Subcutaneous adipose tissue (tissue), 4 donors: ENCODE measurements around the gene CACNA2D2. TPM values are rescaled to one million over a fixed set of nuclear protein-coding genes. Genes with fewer than 3 reads are reported as not detected.

ENCODE experiments used
- total RNA-seq, 4 donors: library from RNA; depleted of rRNA; stranded (reverse); fragments of >200 nt; gene quantifications; one replicate each; pipeline ENCODE4 v1.1.0, GENCODE V29; 2016
- TF ChIP-seq, protein P1 (sequence below): fragments of 450-650 bp; IDR thresholded peaks from one replicate; pipeline ENCODE4 v1.5.1; 2016; ENCODE audit warnings: low read depth, mild to moderate bottlenecking, control low read depth, antibody characterized with exemption, moderate library complexity

Gene CACNA2D2
- total RNA-seq, 4 donors from 2014 or later = 0.65 to 1.7 (median 0.66) TPM; not detected in 1

DNA sequence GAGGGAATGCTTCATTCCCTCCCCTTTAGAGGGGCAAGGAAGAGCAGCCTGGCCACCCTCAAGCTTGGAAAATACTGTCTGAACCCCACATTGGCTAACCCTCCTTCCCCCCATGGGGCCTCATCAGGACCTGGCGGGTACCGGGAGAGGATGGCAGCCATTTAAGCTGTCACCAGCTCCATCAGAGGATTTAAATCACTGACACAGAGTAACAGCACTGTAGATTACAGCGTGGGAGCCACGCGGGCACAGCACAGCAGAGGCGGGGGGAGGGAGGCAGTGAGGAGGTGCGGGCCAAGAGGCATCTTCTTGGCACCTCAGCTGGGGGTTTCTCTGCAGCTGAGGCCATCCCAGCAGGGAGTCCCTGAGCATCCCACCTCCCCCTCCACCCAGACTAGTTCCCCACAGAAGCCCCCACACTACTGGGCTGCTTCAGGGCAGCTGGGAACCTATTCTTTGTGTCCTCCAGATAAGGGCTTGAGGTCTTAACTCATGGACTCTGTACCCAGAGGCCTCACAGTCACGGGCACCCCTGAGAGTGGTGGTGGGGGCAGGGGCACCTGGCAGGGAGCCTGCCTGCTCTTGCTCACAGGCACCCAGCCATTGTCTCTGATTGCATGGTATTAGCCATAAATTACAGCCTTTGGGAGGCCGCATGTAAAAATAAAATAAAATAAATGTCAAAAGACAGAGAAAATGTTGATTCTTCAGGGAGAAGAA is 21.9 kb upstream of the CACNA2D2 start:
- TF ChIP-seq, protein P1, sequence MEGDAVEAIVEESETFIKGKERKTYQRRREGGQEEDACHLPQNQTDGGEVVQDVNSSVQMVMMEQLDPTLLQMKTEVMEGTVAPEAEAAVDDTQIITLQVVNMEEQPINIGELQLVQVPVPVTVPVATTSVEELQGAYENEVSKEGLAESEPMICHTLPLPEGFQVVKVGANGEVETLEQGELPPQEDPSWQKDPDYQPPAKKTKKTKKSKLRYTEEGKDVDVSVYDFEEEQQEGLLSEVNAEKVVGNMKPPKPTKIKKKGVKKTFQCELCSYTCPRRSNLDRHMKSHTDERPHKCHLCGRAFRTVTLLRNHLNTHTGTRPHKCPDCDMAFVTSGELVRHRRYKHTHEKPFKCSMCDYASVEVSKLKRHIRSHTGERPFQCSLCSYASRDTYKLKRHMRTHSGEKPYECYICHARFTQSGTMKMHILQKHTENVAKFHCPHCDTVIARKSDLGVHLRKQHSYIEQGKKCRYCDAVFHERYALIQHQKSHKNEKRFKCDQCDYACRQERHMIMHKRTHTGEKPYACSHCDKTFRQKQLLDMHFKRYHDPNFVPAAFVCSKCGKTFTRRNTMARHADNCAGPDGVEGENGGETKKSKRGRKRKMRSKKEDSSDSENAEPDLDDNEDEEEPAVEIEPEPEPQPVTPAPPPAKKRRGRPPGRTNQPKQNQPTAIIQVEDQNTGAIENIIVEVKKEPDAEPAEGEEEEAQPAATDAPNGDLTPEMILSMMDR = no peak

DNA sequence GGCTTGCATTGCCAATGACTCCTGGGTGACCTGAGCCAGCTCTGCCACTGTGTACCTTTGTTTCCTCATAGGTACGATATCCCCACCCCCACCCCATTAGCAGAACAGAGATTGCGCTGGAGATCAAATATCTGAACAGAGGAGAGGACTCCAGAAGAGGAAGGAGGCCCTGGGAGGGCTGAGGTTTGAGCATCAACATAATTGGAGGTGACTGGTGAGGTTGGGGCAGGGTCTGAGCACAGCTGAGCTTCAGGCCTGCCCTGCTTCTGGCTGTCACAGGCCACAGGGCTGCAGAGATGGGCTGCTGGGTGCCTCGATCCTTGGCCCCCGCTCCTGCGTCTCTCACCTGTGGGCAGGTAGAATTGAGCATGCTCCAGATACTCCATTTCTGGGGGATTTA is 21.3 kb upstream of the CACNA2D2 start:
- TF ChIP-seq, protein P1 = no peak

DNA sequence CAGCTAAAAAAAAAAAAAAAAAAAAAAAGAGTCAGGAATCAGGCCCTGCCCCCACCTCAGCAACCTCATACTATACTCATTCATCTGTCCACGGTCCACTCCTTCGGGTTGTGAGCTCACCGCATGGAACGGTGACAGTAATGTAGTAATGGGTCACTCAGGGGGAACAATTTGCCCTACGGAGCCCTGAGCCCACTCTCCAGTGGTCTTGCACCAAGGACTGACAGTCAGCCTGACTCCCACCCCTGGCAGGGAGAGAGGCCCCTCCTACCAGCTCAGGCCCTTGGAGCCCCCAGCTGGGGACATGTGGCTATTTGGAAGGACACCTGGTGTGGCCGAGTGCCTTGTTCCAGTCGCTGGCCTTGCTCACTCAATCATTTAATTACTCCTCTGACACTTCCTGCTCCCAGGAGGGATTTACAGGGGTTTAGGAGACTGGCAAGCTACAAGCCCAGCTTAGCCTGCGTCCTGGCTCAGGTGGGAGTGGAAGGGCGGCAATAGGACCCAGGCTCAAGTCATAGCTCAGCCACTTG is 19.9 kb upstream of the CACNA2D2 start:
- TF ChIP-seq, protein P1 = no peak

DNA sequence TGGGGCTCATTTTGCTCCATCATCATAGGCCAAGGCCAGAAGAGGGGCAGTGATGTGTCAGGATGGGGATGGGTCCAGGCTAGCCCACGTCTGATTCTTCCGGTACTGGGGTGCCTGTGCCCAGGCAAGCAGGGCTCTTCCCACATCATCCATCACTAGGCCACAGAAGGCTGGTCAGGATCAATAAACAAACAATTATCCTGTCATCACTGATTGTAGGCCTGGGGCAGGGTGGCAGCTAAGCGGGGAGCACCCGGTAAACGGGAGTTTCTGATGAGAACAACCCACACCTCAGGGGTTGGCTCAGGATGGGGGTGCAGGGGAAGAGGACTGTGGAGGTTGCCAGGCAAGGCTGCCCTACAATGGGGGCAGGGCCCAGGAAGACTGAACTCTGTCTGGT is 18.1 kb upstream of the CACNA2D2 start:
- TF ChIP-seq, protein P1 = no peak

DNA sequence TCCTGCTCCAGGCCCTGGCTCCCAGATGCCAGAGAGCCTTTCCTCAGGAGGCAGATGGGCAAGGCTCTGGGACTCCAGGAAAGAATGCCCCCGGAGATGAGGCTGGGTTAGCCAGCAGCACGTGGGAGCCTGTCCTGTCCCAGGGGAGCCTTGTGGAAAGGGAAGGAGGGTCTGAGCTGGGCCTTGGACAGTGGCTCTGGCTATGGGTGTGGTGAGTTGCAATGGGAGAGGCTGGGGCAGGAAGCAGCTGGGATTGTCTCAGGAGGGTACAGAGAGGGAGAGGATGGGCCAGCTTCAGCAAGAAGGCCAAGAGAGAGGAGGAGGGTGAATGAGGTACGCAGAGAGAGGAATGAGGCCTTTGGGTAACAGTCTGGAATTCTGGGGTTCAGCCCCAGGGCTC is 17.4 kb upstream of the CACNA2D2 start:
- TF ChIP-seq, protein P1 = no peak

DNA sequence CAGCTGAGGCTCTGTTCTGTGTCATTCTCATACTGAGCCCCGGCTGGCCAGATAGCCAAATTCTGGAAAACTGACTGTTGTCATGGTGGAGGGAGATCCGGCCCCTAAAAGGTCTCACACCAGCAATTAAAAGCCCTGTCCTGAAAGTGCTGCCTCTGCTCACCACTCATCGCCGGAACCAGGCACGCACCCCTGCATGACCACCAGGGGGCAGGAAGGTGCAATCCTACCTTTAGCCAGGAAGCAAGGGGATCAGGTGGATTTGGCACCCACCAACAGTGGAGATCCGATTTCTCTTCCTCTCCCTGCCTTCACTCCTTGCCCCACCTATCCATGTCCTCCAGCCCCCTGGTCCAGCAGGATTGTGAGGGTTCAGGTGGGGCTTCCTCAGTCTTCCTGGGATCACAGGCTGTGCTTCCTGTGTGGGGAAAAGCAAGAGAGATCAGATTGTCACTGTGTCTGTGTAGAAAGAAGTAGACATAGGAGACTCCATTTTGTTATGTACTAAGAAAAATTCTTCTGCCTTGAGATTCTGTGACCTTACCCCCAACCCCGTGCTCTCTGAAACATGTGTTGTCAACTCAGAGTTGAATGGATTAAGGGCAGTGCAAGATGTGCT is 16.1 kb upstream of the CACNA2D2 start:
- TF ChIP-seq, protein P1 = no peak

DNA sequence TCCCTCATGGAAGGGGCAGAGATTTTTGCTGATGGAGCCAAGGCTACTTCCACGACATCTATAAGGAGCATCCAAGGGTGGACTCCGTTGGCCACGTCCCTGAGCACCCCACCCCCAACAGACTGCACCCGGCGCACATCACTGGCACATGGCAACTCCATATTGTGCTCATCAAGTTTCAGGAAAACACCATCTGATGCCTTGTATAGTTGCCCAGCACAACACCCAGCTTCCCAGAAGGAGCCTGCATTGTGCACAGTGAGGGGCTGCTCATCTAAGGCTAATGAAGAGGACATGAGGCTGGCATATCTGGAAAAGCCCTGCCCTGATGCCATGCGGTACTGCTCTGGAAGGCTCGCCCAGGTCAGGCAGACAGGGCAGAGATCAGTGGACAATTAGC is 15.0 kb upstream of the CACNA2D2 start:
- TF ChIP-seq, protein P1 = no peak
